NCI-H446 treated with DMSO at 0.1 percent for 48 hours (cell line): ENCODE measurements around the gene LHX1.
A peak's percentile ranks its signal among the peaks of the same experiment; 100 is the strongest.

Source experiments
- DNase-seq: peaks from one replicate; lab custom pipeline; 2025; lab: John Stamatoyannopoulos, UW

The LHX1 gene

GRCh38 chr17:36972186-36972700 is 35.0 kb downstream of the LHX1 start:
- no peak for DNase-seq

DNA sequence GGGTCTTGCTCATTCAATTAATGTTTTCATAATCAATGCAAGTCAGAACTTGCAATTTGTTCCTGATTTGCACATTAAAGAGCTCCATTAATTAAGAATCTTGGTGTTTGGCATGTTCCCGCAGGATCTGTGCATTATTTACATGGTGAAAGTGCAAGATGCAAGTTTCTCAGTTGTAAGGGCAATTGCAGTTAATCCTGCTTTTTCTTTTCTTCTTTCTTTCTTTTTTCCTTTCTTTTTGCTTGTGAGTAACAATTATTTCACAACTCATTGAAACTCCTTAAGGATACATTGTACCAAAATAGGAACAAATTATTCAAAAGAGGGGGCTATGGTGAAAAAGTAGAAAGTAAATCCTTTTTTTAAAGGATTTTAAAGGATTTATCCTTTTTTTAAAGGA is 35.6 kb downstream of the LHX1 start:
- DNase-seq = no peak

GRCh38 chr17:36975922-36976515 is 38.7 kb downstream of the LHX1 start:
- no peak for DNase-seq

GRCh38 chr17:36977066-36977465 is 39.8 kb downstream of the LHX1 start:
- no peak for DNase-seq

DNA sequence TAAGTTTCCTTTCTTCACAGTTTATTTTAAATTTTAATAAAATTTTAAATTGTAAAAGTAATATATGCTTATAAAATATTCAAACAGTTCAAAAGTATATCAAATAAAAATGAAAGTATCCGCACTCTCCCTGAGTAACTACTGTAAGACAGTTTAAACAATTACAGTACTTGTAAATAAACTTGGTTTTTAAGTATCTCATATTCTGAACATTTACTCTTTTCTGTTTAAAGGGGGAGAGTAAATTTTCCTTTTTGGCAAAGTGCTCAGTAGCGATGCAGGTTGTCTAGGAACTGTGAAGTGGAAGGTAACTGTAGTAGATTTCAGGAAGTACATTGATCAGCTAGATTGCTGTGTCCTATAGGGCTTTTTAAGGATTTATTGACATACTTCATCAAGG is 40.3 kb downstream of the LHX1 start:
- no peak for DNase-seq

- DNase-seq = no peak
Measured at GRCh38 chr17:36978810-36979564, 41.7 kb downstream of the LHX1 start.

- DNase-seq = no peak
Measured at GRCh38 chr17:36979565-36979941, 42.3 kb downstream of the LHX1 start.

GRCh38 chr17:36980280-36980761 is 43.0 kb downstream of the LHX1 start:
- DNase-seq = peak; percentile 2

DNA sequence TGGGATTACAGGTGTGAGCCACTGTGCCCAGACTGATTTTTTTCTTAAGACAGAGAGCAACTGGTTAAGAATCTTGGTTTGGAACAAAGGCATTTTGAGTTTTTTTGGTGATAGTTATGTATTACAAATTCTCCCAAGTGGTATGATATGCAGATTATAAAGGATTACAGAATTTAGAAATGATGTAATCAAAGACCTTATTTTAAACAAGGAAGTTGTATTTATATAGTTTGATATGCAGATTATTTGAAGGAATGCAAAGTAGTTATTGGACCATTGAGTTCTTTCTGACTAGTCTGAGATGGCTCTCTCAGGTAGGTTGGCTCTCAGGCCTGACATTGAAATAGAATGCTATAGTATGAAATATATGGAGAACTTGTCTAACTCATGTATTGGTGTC is 46.3 kb downstream of the LHX1 start:
- no peak for DNase-seq

- no peak for DNase-seq
Measured at GRCh38 chr17:36989173-36989572, 51.9 kb downstream of the LHX1 start.

DNA sequence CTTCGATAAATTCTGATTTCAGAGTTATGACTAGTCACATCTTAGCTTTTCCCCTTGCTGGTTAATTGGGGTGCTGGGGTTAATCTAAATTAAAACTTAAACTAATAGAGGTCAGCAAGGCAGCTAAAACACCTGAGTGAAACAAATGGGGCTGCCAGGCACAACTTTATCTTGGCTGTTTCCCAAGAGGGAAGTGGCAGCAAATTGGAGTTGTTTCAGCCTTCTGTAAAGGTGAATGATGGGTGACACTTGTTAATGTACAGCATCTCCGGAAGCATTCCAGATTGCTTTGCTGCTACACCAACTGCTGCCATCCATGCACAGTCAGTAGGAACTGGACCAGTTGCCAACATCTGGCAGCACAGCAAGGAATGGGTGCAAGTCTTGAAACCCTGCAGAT is 55.4 kb downstream of the LHX1 start:
- DNase-seq = no peak

- DNase-seq = no peak
Measured at GRCh38 chr17:36993227-36993626, 56.0 kb downstream of the LHX1 start.
